ENCODE results near the gene CTDSPL. TPM values are rescaled to one million over a fixed set of nuclear protein-coding genes. Genes with fewer than 3 reads are reported as not detected.

CTDSPL gene
- total RNA-seq, 1 donor from 2014 or later: 56.3 TPM

GRCh38 chr3:37859908-37860199, 1.8 kb upstream of the CTDSPL start:
- TF ChIP-seq, protein P1, sequence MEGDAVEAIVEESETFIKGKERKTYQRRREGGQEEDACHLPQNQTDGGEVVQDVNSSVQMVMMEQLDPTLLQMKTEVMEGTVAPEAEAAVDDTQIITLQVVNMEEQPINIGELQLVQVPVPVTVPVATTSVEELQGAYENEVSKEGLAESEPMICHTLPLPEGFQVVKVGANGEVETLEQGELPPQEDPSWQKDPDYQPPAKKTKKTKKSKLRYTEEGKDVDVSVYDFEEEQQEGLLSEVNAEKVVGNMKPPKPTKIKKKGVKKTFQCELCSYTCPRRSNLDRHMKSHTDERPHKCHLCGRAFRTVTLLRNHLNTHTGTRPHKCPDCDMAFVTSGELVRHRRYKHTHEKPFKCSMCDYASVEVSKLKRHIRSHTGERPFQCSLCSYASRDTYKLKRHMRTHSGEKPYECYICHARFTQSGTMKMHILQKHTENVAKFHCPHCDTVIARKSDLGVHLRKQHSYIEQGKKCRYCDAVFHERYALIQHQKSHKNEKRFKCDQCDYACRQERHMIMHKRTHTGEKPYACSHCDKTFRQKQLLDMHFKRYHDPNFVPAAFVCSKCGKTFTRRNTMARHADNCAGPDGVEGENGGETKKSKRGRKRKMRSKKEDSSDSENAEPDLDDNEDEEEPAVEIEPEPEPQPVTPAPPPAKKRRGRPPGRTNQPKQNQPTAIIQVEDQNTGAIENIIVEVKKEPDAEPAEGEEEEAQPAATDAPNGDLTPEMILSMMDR (IDR thresholded peaks at IDR 0.05; ENCODE audit: borderline replicate concordance): no peak
- peaks cover 64% of the 10 kb centered on the region for H3K4me1 ChIP-seq
- H3K9me3 ChIP-seq (replicated peaks): no peaks in the 10 kb centered on the region
- no peak for DNase-seq
- no peaks in the 10 kb centered on the region for H3K36me3 ChIP-seq
- H3K4me3 ChIP-seq: peak overlapping the region; percentile 82
- intact Hi-C loops (cut with micrococcal nuclease): no loop called here
- peak overlapping the region; percentile 90 for H3K27ac ChIP-seq (replicated peaks)
- no peaks in the 10 kb centered on the region for H3K27me3 ChIP-seq (ENCODE audit: low read depth)

- intact Hi-C loops (cut with micrococcal nuclease): no loop called here
- H3K27ac ChIP-seq (replicated peaks): peak overlapping the region; percentile 90
- H3K4me1 ChIP-seq: peaks cover 60% of the 10 kb centered on the region
- DNase-seq: peak; percentile 58
- TF ChIP-seq, protein P1 (IDR thresholded peaks at IDR 0.05; ENCODE audit: borderline replicate concordance): no peak
- H3K4me3 ChIP-seq: peak overlapping the region; percentile 82
- no peaks in the 10 kb centered on the region for H3K27me3 ChIP-seq (ENCODE audit: low read depth)
- H3K36me3 ChIP-seq: no peaks in the 10 kb centered on the region
- H3K9me3 ChIP-seq (replicated peaks): peaks cover 3% of the 10 kb centered on the region
Observed at GRCh38 chr3:37862219-37862902, 681 bp downstream of the CTDSPL start.

DNA sequence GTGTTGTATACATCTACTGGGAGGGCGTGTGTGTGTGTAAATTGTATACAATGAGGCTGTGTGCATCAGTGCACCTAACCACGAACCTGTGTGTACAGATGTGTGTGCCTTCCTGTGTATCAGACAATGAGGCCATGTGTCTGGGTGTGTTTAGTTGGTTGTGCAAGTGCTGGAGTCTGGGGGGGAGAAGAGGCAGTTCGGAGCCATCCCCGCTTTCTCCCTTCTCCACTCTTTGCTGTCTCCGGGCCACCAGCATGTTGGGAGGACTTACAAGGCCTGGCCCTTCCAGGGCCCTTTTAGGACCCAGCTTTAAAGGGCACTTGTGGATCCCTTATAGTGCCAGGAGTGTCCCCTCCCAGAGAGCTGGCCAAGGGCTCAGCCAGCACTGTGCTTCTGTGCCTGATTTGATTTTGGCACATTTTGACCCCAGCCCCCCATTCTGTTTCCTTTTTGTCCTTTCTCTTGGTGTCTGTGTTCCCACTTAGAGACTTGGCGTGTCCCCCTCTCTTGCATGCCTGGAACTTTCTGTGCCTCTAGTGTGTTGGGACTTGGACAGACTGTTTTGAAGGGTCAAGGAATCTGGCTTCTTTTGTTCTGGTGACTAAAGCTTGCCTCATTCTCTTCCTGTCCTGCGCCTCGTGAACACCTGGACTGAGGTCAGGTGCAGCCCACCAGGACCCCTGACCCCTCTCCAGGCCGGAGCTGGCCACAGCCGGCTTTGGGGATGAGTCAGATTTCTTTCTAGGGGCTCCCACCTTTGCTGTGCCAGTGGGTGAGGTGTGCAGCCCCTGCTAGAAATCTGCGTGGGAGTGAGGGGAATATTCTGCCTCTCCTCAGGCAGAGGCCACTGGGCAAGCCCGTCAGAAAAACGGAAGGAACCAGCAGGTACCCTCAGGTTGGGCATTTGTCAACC, 1.5 kb downstream of the CTDSPL start:
- intact Hi-C loops (cut with micrococcal nuclease): no loop called here
- Histone ChIP-seq H3K27me3 (ENCODE audit: low read depth) (no peaks in the 10 kb centered on the region), H3K4me3 (peak overlapping the region; percentile 82), H3K9me3 (replicated peaks) (peaks cover 7% of the 10 kb centered on the region), H3K27ac (replicated peaks) (peak overlapping the region; percentile 90), H3K36me3 (no peaks in the 10 kb centered on the region), H3K4me1 (peaks cover 60% of the 10 kb centered on the region)
- TF ChIP-seq, protein P1 (IDR thresholded peaks at IDR 0.05; ENCODE audit: borderline replicate concordance): peak; percentile 37
- no peak for DNase-seq

GRCh38 chr3:37863949-37864822, 2.5 kb downstream of the CTDSPL start:
- Histone ChIP-seq H3K27me3 (ENCODE audit: low read depth) (no peaks in the 10 kb centered on the region), H3K36me3 (no peaks in the 10 kb centered on the region), H3K4me1 (peaks cover 56% of the 10 kb centered on the region), H3K27ac (replicated peaks) (peak overlapping the region; percentile 90), H3K4me3 (peak overlapping the region; percentile 82), H3K9me3 (replicated peaks) (peaks cover 9% of the 10 kb centered on the region)
- DNase-seq: no peak
- TF ChIP-seq, protein P1 (IDR thresholded peaks at IDR 0.05; ENCODE audit: borderline replicate concordance): no peak
- intact Hi-C loops (cut with micrococcal nuclease): no loop called here

DNA sequence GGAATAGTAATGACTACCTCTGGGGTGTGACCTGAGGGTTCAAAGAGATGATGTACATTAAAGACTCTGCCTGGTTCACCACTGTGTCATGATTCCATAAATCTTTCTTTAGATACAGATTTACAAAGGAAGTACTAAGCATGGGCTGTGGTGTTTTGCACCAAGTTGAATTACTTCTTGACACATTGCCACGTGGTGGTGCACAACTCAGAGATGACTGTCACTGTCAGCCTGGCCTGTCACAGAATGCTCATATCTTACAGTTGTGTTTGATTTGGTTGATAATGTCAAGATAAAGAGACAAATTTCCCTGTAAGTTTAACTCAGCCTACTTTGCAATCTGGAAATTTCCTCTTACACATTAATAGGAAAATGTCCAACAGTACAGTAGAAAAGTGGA, 3.2 kb downstream of the CTDSPL start:
- no peaks in the 10 kb centered on the region for H3K27me3 ChIP-seq (ENCODE audit: low read depth)
- H3K4me1 ChIP-seq: peaks cover 50% of the 10 kb centered on the region
- H3K27ac ChIP-seq (replicated peaks): peak overlapping the region; percentile 90
- TF ChIP-seq, protein P1 (IDR thresholded peaks at IDR 0.05; ENCODE audit: borderline replicate concordance): no peak
- intact Hi-C loops (cut with micrococcal nuclease): no loop called here
- no peaks in the 10 kb centered on the region for H3K36me3 ChIP-seq
- H3K9me3 ChIP-seq (replicated peaks): peaks cover 16% of the 10 kb centered on the region
- no peak for DNase-seq
- H3K4me3 ChIP-seq: no peak overlapping the region

All from left ventricle myocardium inferior (tissue), 1 donor.